ENCODE results near the gene FCMR.

FCMR gene

DNA sequence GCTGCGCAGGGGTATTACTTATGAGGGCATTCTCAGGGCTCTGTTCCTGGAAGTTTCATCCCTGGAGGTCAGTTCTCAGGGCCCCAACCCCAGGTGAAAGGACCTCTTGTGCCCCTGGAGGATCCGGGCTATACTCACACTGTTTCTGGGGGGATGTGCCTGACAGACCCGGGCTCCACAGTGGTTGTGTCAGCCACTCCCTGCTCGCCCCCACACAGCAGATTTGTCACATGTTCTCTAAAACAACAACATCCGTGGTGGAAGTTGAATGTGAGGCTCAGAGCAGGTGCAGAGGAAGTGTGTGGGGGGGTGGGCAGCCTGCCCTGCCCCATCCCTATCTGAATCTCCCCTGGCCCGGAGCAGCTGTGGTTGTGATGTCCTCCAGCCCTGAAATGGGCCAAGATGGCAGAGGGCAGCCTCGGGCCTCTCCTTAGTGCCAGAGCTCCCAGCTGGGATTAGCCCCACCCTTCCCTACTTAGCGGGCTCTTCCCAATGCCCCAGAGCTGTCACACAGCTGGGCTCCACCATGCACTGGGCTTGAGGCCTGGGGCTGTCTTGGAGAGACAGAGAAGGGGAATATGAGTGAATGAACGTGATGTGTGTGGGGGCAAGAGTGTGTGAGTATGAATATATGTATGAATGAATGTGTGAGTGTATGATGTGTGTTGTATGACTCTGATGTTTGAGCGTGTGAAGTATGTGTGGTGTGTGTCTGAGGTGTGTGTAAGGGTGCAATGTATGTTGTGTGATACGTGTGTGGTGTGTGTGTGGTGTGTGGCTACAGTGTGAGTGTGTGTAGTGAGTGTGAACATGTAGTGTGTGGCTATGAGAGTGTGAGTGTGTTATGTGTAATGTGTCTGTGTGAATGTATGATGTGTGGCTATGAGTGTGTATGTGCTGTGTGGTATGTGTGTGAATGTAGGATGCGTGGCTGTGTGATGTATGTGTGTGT, 1.5 kb upstream of the FCMR start:
- no peak for DNase-seq (ENCODE audit: low read depth)

DNA sequence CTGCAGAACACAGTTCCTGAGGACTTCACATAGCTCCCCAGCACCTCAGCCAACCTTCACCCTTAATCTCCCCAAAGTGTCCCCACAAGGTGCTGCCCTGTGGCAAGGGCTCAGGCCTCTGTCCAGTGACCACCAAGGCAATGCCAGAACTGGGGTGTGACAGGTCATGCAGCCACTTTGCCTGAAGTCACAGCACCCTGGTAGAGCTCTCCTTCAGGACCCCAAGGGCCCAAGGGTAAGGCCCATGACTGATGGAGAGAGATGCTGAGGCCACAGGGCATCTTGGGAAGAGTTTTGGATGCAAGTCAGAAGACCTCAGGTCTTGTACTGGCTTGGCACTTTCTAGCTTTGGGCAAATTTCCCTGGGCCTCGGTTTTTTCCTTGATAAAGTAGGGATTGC, 783 bp upstream of the FCMR start:
- DNase-seq (ENCODE audit: low read depth), result no peak

DNA sequence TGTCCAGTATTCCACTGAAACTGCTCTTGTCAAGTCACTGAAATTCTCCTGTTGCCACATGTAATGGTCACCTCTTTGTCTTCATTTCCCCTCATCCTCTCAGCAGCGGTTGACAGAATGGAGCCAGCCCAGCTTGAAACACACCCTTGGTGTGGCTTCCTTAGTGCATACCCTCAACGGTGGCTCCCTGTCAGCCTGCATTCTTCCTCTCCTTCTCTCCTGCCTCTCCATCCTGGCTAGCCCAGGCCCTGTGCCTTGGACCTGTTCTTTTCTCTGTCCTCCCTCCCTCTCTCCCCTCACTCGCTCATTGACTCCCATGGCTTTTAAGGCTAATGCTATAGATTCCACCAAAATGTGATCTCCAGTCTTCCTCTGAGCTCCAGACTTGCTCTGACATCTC, 3.7 kb downstream of the FCMR start:
- DNase-seq (ENCODE audit: low read depth), result no peak

DNA sequence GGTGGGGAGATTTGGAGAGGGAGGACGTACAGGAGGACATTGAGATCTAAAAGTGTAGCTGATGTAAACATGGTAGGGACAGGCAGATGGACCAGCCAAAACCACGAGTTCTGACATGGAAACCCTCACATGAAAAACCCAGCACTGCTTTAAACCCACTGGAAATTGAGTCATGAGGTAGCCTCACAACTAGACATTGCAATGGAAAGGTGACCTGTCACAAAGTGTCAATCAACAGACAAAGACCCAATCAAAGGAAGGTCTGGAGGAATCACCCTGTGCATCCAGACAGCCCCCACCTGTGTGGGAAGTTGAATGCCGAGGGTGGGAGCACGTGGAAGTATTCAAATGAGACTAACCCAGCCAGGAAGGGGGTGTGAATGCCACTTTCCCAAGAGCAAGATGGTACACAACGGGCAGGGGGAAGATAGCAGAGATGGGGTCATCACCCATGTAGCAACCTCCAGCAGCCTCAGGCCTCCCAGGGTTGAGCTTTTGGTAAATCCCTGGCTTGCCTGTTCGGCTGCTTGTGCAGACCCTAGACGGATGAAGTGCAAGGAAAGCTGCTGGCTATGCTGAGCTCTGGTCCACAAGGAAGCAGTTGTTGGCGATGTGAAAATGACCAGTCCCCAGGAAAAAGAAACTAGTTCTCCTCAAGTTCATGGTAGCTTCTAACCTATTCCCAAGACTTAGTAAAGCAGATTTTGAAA, 5.6 kb downstream of the FCMR start:
- no peak for DNase-seq (ENCODE audit: low read depth)

DNA sequence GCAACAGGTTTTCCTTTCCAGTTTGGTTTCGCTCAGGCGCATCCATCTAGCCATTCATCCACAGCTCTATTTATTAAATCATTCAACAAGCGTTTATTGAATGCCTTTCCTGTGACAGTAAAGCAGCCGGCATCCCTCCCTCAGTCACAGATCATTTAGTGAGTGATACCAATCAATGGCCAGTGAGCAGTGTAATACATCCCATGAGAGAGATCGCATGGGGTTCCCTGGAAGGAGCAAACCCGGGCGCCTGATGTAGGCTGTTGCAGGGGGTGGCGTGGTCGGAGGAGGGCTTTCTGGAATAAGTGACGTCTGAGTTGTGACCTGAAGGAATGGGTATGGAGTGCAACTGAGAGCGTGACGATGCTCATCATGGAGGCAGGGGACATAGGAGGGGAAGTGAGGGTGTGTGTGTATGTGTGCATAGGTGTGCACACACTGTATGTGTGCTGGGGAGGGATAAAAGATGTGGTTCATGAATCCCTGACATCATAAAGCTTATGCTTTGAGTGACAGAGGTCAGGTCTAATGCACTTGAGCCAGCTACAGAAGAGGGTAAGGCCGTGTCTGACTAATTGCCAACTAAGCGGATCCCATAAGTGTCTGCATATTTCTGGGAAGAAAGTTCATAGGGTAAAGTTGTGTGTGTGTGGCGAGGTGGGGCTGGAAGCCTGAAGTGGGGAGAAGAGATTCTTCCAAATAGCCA, 6.6 kb downstream of the FCMR start:
- DNase-seq (ENCODE audit: low read depth), result no peak

DNA sequence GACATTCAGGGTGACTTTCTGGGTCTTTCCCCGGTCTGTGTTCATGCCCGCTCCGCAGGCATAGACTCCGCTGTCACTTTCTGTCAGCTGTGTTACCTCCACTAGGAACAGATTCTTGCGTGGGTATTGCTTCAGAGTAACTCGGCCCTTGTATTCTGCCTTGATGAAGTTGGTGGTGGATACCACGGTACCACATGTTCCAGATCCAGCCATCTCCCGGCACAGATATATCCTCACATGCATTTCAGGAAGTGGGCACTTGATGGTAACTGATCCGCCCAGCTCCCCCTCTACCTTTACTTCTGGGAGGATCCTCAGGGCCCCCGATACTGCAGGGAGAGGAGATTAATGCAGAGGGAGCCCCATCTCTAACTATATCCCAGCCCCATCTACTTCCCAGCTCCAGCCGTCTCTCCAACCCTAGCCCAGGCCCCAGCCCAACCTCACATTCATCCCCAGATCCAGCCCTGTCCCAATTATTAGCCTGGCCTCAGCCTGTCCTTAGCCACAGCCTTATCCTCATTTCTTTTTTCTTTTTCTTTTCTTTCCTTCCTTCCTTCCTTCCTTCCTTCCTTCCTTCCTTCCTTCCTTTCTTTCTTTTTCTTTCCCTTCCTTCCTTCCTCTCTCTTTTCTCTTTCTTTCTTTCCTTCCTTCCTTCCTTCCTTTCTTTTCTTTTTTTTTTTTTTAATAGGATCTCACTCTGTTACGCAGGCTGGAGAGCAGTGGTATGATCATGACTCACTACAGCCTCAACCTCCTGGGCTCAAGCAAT, 7.8 kb downstream of the FCMR start:
- no peak for DNase-seq (ENCODE audit: low read depth)

DNA sequence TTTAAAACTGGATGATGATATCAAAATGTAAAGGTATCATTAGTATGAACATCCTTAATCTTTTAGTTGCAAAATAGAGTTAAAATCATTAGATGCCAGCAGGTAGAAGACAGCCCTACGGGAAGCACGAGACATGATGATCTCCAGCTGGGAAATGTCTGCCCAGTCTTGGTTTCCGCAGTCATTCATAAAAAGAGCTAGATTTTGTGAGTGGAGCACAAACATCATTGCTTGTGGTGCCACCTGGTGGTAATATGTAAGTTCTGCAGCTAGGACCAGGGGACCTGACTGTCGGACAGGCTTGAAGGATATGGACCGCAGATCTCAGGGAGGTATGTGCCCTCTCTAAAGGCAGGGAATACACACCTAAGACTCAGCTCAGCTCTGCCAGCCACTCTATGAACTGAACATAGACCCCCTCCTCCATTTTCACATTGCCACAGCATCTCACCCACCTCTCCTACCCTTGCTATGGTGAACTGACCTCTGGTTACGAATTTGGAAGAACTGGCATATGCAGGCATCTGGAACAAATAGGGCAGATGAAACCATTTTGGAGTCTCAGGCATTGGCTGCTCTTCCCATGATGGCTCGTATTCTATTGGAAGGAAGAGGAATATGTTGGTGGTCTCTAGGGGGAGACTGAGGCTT, 9.2 kb downstream of the FCMR start:
- peak; percentile 85 for DNase-seq (ENCODE audit: low read depth)

DNA sequence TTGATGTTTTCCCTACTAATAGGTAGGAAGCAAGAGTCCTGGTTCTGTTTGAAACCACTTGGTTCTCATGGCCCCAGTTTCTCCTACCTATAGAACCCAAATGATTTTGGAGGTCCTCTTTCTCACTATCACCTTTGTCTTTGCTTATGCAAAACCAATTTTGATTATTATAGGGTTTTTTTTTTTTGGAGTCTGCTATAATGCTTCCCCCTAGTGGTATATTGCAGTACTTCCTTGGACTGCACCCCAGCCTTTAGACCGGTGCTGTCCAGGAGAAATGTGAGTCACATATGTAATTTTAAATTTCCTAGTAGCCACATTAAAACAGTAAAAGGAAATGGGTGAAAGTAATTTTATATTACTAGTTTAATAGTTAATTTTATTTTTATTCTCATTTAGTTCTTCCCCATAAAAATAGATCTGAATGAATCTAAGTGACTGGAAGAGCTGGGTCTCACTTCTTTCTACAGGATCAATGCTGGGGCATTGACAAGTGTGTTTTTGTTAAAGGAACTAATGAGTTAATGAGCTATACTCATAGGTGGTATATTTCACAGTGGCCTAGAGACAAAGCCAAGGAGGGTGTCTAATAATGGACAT, 10.6 kb downstream of the FCMR start:
- peak; percentile 82 for DNase-seq (ENCODE audit: low read depth)

DNA sequence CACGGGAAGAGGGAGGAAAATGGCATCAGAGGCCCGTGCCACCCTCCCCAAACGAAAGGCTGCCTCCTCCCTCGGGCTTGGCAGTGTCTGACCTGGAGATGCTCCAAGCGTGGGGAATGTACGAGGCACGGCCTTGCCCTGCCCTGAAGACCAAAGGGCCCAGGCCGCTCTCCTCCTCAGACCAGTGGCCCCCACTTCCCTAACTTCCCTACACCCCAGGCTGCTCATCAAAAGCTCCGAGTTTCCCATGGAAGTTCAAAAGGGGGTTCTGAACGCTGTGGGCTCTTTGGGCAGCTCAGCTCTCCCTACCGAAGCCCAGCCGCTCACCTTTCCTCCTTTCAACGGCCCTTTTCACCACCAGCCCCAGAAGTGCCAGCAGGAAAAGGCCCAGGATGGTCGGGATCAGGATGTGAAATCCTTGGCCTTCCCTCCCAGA, 11.8 kb downstream of the FCMR start:
- DNase-seq (ENCODE audit: low read depth), result no peak

DNA sequence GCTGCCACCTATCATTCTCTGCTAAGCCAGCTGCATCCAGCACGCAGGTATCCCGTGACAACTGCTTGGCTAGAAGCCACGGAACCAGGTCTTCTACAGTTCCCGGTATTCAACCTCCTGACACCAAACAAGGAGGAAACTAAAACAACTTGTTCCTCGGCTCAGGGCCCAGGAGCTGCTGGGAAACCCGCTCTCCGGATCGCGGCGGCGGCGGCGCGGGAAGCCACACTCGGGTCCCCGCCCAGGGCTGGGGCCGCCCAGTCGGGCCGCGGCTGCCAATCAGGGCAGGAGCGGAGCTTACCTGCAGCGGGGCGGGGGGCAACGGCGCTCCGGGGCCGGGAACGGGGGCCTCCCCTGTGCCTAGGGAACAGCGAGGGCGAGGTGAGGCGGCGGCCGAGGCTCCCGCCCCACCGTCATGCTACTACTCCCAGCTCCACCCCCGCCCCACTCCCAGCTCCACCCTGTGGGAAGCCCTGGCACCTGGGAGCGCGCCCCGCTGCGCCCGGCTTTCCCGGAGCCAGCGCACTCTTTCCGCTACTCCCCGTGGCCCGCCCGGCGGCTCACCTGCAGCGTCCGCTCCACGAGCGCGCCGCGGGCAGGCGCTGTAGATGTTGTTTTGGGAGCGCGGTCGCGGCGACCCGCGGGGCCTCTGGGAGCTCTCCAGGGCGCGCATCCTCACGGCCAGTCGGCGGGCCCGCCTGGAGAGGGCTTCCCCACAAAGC, 12.4 kb downstream of the FCMR start:
- DNase-seq (ENCODE audit: low read depth), result peak; percentile 56

DNA sequence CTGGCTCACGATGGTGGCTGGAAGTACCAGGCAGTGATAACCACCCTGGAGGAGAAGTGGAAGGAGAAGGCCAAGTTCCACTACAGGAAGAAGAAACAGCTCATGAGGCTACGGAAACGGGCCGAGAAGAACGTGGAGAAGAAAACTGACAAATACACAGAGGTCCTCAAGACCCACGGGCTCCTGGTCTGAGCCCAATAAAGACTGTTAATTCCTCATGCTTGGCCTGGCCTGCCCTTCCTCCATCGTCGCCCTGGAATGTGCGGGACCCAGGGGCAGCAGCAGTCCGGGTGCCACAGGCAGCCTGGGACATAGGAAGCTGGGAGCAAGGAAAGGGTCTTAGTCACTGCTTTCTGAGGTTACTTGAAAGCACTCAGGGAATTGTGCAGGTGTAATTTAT, 13.7 kb downstream of the FCMR start:
- DNase-seq (ENCODE audit: low read depth), result peak; percentile 36

DNA sequence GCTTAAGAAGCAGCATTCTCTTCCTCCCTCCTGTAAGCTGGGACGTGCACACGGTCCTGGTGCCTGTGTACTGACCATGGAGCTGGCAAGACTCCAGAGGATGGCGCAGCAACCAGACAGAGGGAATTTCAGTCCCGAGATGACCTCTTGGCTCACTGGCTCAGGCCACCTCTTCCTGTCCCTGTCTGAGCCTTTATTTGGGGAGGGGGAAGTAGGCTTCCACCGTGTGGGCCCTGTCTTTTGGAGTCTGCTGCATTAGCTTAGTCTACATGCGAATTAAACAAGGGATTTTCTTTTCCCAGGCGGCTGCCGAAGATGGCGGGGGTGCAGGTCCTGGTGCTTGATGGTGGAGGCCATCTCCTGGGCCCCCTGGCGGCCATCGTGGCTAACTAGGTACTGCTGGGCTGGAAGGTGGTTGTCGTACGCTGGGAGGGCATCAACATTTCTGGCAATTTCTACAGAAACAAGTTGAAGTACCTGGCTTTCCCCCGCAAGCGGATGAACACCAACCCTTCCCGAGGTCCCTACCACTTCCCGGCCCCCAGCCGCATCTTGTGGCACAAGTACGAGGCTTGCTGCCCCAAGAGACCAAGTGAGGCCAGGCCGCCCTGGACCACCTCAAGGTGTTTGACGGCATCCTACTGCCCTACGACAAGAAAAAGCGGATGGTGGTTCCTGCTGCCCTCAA, 14.3 kb downstream of the FCMR start:
- DNase-seq (ENCODE audit: low read depth), result no peak

DNA sequence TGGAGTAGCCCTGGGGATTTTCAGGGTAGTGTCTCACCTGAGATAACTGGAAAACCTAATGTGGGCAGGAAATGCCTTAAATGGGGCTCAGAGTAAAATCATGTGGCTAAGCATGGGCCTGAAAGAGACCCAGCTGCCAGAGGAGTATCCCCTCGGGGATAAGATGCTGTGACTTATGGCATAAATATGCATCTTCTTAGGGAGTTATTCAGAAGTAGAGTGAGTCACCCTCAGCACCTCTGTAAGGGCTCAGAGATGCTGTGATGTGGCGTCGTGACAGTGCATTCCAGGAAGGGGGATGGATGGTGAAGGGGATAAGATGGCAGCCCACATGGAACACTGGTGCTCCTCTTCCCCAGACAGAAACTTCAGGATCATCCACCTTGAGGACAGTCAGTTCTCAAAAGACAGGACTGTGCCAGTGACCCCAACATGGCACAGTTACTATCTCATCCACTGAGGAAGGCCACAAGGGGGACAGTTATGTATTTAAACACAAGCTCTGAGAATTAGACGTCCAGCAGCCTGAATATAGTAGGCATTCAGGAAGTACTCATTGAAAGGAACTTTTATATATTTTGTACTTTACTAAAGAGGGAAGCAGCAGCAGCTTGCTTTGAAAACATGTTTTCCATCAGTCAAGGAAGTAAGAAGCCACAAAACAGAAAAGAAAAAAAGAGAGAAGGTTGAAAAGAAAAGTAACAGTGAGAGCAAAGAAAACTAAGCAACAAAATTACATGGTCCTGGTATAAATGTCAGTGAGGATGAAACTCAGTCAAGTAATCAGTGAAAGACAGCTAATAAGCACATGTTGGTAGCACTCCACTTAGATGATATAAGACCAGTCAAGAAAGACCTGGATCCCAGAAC, 16.2 kb downstream of the FCMR start:
- peak; percentile 100 for DNase-seq (ENCODE audit: low read depth)

DNA sequence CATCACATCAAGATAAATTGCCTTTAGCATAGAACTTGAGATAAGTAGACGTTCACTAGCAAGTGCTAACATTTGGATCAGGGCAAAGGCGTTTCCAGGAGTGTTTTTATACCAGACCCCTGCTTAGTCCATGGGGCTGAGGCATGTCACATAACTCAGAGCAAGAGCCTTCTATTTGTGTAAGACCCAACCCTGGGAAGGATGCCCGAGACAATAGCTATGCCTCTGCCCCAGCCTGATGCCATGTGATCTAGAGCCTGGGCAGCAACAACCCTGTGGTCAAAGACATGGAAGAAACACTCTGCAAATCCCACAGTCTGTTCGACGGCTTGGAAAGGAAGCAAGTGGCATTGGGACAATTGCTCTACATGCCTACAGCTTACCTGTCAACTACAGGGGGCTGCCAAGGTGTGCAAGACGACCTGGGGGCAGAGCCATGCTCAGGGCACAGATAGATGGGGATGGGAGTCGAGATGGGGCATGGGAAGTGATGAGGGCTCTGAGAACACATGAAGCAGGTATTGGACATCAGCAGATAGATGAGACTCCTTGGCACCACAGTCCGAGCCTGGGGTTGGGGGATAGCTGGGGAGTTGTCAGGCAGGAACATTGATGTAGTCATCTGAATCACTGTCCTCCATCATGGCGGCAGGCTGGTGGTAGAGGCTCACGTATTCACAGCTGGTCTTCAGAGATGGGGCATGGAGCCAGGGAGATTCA, 17.2 kb downstream of the FCMR start:
- no peak for DNase-seq (ENCODE audit: low read depth)

DNA sequence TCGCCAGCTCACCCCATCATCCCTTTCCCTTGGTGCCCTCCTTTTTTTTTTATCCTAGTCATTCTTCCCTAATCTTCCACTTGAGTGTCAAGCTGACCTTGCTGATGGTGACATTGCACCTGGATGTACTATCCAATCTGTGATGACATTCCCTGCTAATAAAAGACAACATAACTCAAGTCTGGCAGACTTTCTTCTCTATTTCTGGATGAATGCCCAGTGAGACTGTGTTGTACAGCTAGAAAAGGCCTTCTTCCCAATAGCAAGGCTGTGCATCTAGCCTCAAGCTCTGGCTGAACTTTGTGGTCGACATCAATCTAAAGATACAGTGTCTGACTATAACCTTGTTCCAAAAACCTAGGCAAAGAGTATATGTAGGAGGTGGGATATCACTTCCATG, 18.1 kb downstream of the FCMR start:
- DNase-seq (ENCODE audit: low read depth), result no peak

DNA sequence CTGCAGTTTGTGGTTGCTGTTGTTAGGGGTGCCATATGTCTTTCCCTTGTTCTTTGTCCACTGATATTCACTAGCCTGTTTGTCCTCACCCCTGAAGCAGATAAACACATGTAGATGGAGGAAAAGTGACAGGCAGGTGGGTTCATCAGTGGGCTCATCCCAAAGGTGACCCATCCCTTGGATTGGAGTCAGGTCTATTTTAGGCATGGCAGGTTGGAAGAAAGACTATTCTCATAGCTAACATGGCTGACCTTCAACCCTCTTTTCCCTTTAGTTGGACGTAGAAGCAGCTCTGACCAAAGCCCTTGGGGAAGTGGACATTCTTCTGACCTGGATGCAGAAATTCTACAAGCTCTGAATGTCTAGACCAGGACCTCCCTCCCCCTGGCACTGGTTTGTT, 19.0 kb downstream of the FCMR start:
- no peak for DNase-seq (ENCODE audit: low read depth)

DNA sequence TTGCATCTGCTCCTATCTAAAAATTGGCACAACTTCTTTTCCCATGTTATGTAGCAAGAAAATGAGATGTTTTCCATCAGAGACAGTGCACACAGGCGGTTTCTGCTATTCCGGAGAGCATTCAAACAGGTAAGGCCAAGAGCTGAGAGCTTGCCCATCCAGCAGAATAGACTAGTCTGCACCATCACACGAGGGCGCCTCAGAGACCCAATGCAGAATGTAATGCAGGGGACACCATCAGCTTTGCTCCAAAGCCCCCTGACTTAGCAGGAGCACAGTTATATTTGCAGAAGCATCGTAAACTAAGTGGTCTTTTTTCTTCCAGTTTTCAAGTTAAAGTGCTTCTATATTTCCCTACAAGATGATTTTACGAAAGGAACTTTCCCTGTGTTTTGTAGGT, 19.8 kb downstream of the FCMR start:
- no peak for DNase-seq (ENCODE audit: low read depth)

DNA sequence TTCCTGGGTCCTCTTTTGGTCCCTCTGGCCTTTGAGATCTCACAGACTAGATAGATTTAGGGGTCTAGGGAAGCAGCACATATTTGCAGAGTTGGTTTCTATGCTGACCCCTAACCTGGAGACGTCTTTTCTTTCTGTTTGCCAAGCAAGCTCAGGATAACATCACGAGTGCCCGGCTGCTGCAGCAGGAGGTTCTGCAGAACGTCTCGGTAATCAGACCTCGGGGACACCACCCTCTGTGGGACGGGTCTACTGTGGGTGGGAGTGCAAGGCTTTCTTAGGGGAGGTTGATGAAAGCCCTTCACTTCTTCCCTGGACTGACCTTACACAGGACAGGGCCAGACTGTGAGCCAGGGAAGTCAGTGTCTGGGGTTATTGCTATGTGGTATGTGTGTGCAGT, 21.6 kb downstream of the FCMR start:
- DNase-seq (ENCODE audit: low read depth), result no peak

Measured in ELR (cell line).